A549 (cell line): ENCODE measurements around the gene KDM6A. TPM values are rescaled to one million over a fixed set of nuclear protein-coding genes. Genes with fewer than 3 reads are reported as not detected.
A peak's percentile ranks its signal among the peaks of the same experiment; 100 is the strongest.
"Not testable (repeated sequence)": the region's sequence is repeated elsewhere in the genome, so short reads cannot be mapped to it uniquely, and the experiment has no call there.

Experiments used
- ATAC-seq, 2 experiments: fragments of 200-7000 bp in 1 of 2; fragments of >200 bp in 1 of 2; cut with Nextera tagmentation in 1 of 2; cut with Tn5 transposase in 1 of 2; 3 replicates each; pipeline versions ENCODE4 v1.8.0 to v1.9.1; 2018 to 2020; ENCODE audit warnings: mild to moderate bottlenecking in 1 of 2, moderate library complexity in 1 of 2
- CTCF ChIA-PET: fragments of 300-600 bp; sonication (Branson Sonifier 250); formaldehyde crosslinking; extraction: SDS; loops from one replicate; lab custom pipeline; 2021; ENCODE audit warnings: antibody characterized with exemption, inconsistent platforms; lab: Yijun Ruan, JAX
- POLR2A ChIA-PET: fragments of 350-600 bp; formaldehyde crosslinking; extraction: SDS; loops from one replicate; lab custom pipeline; 2021; ENCODE audit warnings: antibody characterized with exemption, inconsistent platforms; lab: Yijun Ruan, JAX
- DNase-seq, 2 experiments: peaks; one replicate each; pipeline versions ENCODE4 v3.0.0 to v3.0.0-alpha.2; 2011 to 2016; ENCODE audit warnings: low read depth in 1 of 2, low spot score in 1 of 2
- FAIRE-seq: peaks from 2 replicates; lab custom pipeline; 2011; peaks lifted over from hg19 to GRCh38; lab: Jason Lieb, UNC
- H3K27ac ChIP-seq, 2 experiments: fragments of >200 bp; sonication (Bioruptor Twin); formaldehyde crosslinking; 3 replicates each; pipeline ENCODE4 v1.5.1; 2016 to 2017
- H3K4me1 ChIP-seq: fragments of >200 bp; sonication (Bioruptor Twin); formaldehyde crosslinking; 3 replicates; pipeline ENCODE4 v1.6.1; 2016
- H3K4me2 ChIP-seq: fragments of >200 bp; sonication (Bioruptor Twin); formaldehyde crosslinking; 3 replicates; pipeline ENCODE4 v1.6.1; 2016
- H3K4me3 ChIP-seq: fragments of >200 bp; sonication (Bioruptor Twin); formaldehyde crosslinking; 3 replicates; pipeline ENCODE4 v1.5.1; 2016
- H3K9me3 ChIP-seq: fragments of >200 bp; sonication (Bioruptor Twin); formaldehyde crosslinking; 3 replicates; pipeline ENCODE4 v1.6.1; 2016
- EHF ChIP-seq: fragments of 250-450 bp; sonication (Bioruptor Pico); IDR thresholded peaks from 2 replicates; pipeline ENCODE4 v1.5.0; 2020; ENCODE audit warnings: mild to moderate bottlenecking
- FOXS1 ChIP-seq: fragments of 250-450 bp; sonication (Bioruptor Pico); IDR thresholded peaks from 2 replicates; pipeline ENCODE4 v1.5.0; 2020; ENCODE audit warnings: mild to moderate bottlenecking, moderate library complexity
- HES2 ChIP-seq: fragments of >200 bp; sonication (Bioruptor Twin); formaldehyde crosslinking; IDR thresholded peaks from 2 replicates; pipeline ENCODE4 v1.6.1; 2016
- HMGXB4 ChIP-seq: fragments of 250-450 bp; sonication (Bioruptor Pico); IDR thresholded peaks from 2 replicates; pipeline ENCODE4 v1.5.0; 2021; ENCODE audit warnings: mild to moderate bottlenecking, moderate library complexity, borderline replicate concordance
- JUN ChIP-seq, 2 experiments: fragments of >200 bp; sonication (Bioruptor Twin); formaldehyde crosslinking; IDR thresholded peaks; 2 replicates in 1 of 2; 3 replicates in 1 of 2; pipeline ENCODE4 v1.6.1; 2016 to 2017
- JUNB ChIP-seq: fragments of >200 bp; sonication (Bioruptor Twin); formaldehyde crosslinking; IDR thresholded peaks from 2 replicates; pipeline ENCODE4 v1.6.1; 2016
- KDM5A ChIP-seq: fragments of 200-600 bp; sonication (generic); IDR thresholded peaks from 2 replicates; pipeline ENCODE4 v1.6.1; 2016; ENCODE audit warnings: antibody characterized with exemption, mild to moderate bottlenecking
- MAZ ChIP-seq: fragments of 150-350 bp; IDR thresholded peaks from 2 replicates; pipeline ENCODE4 v1.6.1; 2014; ENCODE audit warnings: antibody characterized with exemption, low read depth, low read length, borderline replicate concordance
- MYC ChIP-seq: IDR thresholded peaks from 2 replicates; pipeline ENCODE4 v1.6.1; 2012; ENCODE audit warnings: mild to moderate bottlenecking, inconsistent platforms, low read length, improper control_type of control experiment, borderline replicate concordance
- NPAS2 ChIP-seq: fragments of 250-450 bp; sonication (Bioruptor Pico); IDR thresholded peaks from 2 replicates; pipeline ENCODE4 v1.8.0; 2022; ENCODE audit warnings: mild to moderate bottlenecking, moderate library complexity, borderline replicate concordance
- POLR2A ChIP-seq: IDR thresholded peaks from 2 replicates; pipeline ENCODE4 v1.6.1; 2012; ENCODE audit warnings: mild to moderate bottlenecking, low read length
- POLR2AphosphoS2 ChIP-seq: conservative IDR thresholded peaks from 2 replicates; pipeline ENCODE4 v1.6.1; 2012; ENCODE audit warnings: low read length, improper control_type of control experiment, inconsistent platforms
- RCOR1 ChIP-seq: fragments of 150-350 bp; IDR thresholded peaks from 2 replicates; pipeline ENCODE4 v1.6.1; 2014; ENCODE audit warnings: antibody characterized with exemption, low read length, low read depth
- REST ChIP-seq: fragments of 200-600 bp; sonication (generic); IDR thresholded peaks from 2 replicates; pipeline ENCODE4 v1.6.1; 2016; ENCODE audit warnings: antibody characterized with exemption, mild to moderate bottlenecking, moderate library complexity
- TFCP2L1 ChIP-seq: fragments of 250-450 bp; sonication (Bioruptor Pico); IDR thresholded peaks from 2 replicates; pipeline ENCODE4 v1.5.0; 2021; ENCODE audit warnings: mild to moderate bottlenecking
- ZFP36 ChIP-seq: fragments of 450-650 bp; IDR thresholded peaks from 2 replicates; pipeline ENCODE4 v1.6.1; 2014; ENCODE audit warnings: borderline replicate concordance; ENCODE audit not compliant: partially characterized antibody
- ZSCAN20 ChIP-seq: fragments of 250-450 bp; sonication (Bioruptor Pico); IDR thresholded peaks from 2 replicates; pipeline ENCODE4 v1.8.0; 2022; ENCODE audit warnings: mild to moderate bottlenecking, moderate library complexity
- WGBS: methylation state at CpG from one replicate; pipeline ENCODE4 v1.1.6; 2017; ENCODE audit errors: missing lambda C conversion rate; 5-methylcytosine and 5-hydroxymethylcytosine counted together
- polyA plus RNA-seq, 4 experiments: library from polyadenylated mRNA; depleted of rRNA in 3 of 4; stranded (reverse); fragments of >200 nt; fragmentation: RNase III in 1 of 4; extraction: RNeasy Plus Mini Kit Qiagen cat#74134 plus additional on column Dnase treatment in 1 of 4; gene quantifications; 2 replicates in 3 of 4; 3 replicates in 1 of 4; pipeline ENCODE4 v1.2.3, GENCODE V29; 2011 to 2017

The KDM6A gene
- polyA plus RNA-seq, 2 of the 4 experiments (the other 2 are of a cell fraction), result 9.3 to 18.4 TPM

GRCh38 chrX:44843753-44844152 is 29.2 kb upstream of the KDM6A start, which contains the start of gene DUSP21:
TSS of gene DUSP21 (plus strand) at chrX:44844021. CDS start at chrX:44844133, 112 bp downstream.
- no peak within 1 kb of the TSS for H3K27ac ChIP-seq

GRCh38 chrX:44844204-44844603 is 28.8 kb upstream of the KDM6A start:
- no peak for ATAC-seq
- no peak overlapping the region for H3K4me2 ChIP-seq
- no peak for FAIRE-seq
- ChIA-PET POLR2A (no interaction called here), CTCF (interaction anchor here (0.5 kb wide), 1 partner anchor 893 kb away, joined by 3 read pairs; no protein-coding TSS in a partner anchor)
- no peak overlapping the region for H3K27ac ChIP-seq
- no peaks in the 10 kb centered on the region for H3K4me1 ChIP-seq
- no peak for TF ChIP-seq MAZ
- no peak for TF ChIP-seq HES2
- no peak for TF ChIP-seq POLR2AphosphoS2
- no peak for TF ChIP-seq ZSCAN20 (CRISPR knock-in tag)
- no peak for TF ChIP-seq NPAS2 (CRISPR knock-in tag)
- no peak for TF ChIP-seq FOXS1 (CRISPR knock-in tag)
- TF ChIP-seq RCOR1, result no peak
- TF ChIP-seq REST, result no peak
- TF ChIP-seq HMGXB4 (CRISPR knock-in tag), result no peak
- no peak for TF ChIP-seq JUNB
- no peak for TF ChIP-seq EHF (CRISPR knock-in tag)
- TF ChIP-seq TFCP2L1 (CRISPR knock-in tag), result no peak
- TF ChIP-seq POLR2A, result no peak
- no peak for TF ChIP-seq KDM5A
- TF ChIP-seq ZFP36, result no peak
- TF ChIP-seq MYC, result no peak
- no peak overlapping the region for H3K4me3 ChIP-seq
- no peak for DNase-seq
- 97% methylated on average over 26 of the region's 26 CpGs for WGBS
- H3K9me3 ChIP-seq, result no peaks in the 10 kb centered on the region

More at GRCh38 chrX:44843753-44844152, 29.2 kb upstream of the KDM6A start, which contains the start of gene DUSP21:
- H3K4me1 ChIP-seq, result no peaks in the 10 kb centered on the region
- ATAC-seq, result no peak
- WGBS, result 97% methylated on average over 14 of the region's 16 CpGs
- H3K4me3 ChIP-seq, result no peak within 1 kb of the TSS
- no peak for DNase-seq
- POLR2A ChIA-PET, result no interaction called here
- no peak for TF ChIP-seq JUN (IDR thresholded peaks at IDR 0.05)
- TF ChIP-seq, all 56 proteins: peak for 0
- Histone ChIP-seq H3K9me3 (no peaks in the 10 kb centered on the region), H3K4me2 (peak within 1 kb of the TSS; percentile 19; the same call in 1 of the 3 replicates)
- FAIRE-seq, result no peak
- CTCF ChIA-PET, result interaction anchor here (0.5 kb wide), 1 partner anchor 892 kb away, joined by 3 read pairs; no protein-coding TSS in a partner anchor

- H3K27ac ChIP-seq, H3K4me1 ChIP-seq, H3K9me3 ChIP-seq, FAIRE-seq, ATAC-seq, DNase-seq, H3K4me2 ChIP-seq, H3K4me3 ChIP-seq, POLR2A ChIA-PET, CTCF ChIA-PET: not testable (repeated sequence)
- 88% methylated on average over 4 of the region's 6 CpGs for whole genome bisulfite sequencing
Measured at GRCh38 chrX:44850891-44851290, 22.1 kb upstream of the KDM6A start.
